Left ventricle myocardium inferior (tissue), 1 donor: ENCODE measurements around the gene BAHCC1. TPM values are rescaled to one million over a fixed set of nuclear protein-coding genes. Genes with fewer than 3 reads are reported as not detected.

ENCODE experiments used
- DNase-seq: peaks from one replicate; pipeline ENCODE4 v3.0.0-alpha.2; 2020
- H3K27ac ChIP-seq: fragments of 200-600 bp; replicated peaks from 2 replicates; pipeline ENCODE4 v1.8.0; 2021
- H3K27me3 ChIP-seq: fragments of 200-600 bp; 2 replicates; pipeline ENCODE4 v1.8.0; 2021; ENCODE audit warnings: low read depth
- H3K36me3 ChIP-seq: fragments of 200-600 bp; 2 replicates; pipeline ENCODE4 v1.8.0; 2021
- H3K4me1 ChIP-seq: fragments of 200-600 bp; 2 replicates; pipeline ENCODE4 v1.8.0; 2021
- H3K4me3 ChIP-seq: fragments of 200-600 bp; 2 replicates; pipeline ENCODE4 v1.8.0; 2021; ENCODE audit warnings: mild to moderate bottlenecking, moderate library complexity
- H3K9me3 ChIP-seq: fragments of 200-600 bp; replicated peaks from 2 replicates; pipeline ENCODE4 v1.8.0; 2021
- intact Hi-C: fragments of 100-400 bp; cut with micrococcal nuclease; formaldehyde crosslinking; loops from one replicate; pipeline ENCODE4 v1.11.0; 2022
- total RNA-seq: library from RNA; stranded (reverse); fragmentation: NEBNext Ultra II Directional; extraction: Animal tissue kit (Norgen Biotek cat#: 25700); gene quantifications from one replicate; pipeline ENCODE4 v1.2.1, GENCODE V29; 2021
- TF ChIP-seq, protein P1 (sequence below): fragments of 200-600 bp; IDR thresholded peaks from 2 replicates; pipeline ENCODE4 v1.8.0; 2021; ENCODE audit warnings: antibody characterized with exemption, mild to moderate bottlenecking, borderline replicate concordance
- donor health status: DM: no; HTN: yes; CAD: no; lungs with severe emphysema.

The BAHCC1 gene
- total RNA-seq, 1 donor from 2014 or later = 7.3 TPM

DNA sequence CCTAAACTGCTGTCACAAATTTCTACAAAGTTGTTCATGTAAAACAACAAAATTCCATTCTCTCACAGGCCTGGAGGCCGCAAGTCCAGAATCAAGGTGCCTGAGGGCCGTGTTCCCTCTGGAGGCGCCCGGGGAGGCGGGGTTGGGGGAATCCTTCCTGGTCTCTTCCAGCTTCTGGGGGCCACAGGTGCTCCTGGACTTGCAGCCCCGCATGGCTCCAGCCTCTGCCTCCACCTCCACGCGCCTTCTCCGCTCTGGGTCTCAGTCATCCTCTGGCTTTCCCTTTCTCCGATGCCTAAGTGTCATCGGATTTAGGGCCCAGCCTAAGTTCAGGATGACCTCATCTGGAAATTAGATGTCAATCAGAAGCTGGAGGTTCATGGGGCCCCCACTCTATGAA is 28.6 kb upstream of the BAHCC1 start:
- DNase-seq = no peak
- Histone ChIP-seq H3K27ac (no peak overlapping the region), H3K9me3 (no peaks in the 10 kb centered on the region), H3K36me3 (no peaks in the 10 kb centered on the region), H3K4me1 (peaks cover 18% of the 10 kb centered on the region), H3K27me3 (no peaks in the 10 kb centered on the region), H3K4me3 (no peak overlapping the region)
- intact Hi-C loops = no loop called here
- TF ChIP-seq, protein P1, sequence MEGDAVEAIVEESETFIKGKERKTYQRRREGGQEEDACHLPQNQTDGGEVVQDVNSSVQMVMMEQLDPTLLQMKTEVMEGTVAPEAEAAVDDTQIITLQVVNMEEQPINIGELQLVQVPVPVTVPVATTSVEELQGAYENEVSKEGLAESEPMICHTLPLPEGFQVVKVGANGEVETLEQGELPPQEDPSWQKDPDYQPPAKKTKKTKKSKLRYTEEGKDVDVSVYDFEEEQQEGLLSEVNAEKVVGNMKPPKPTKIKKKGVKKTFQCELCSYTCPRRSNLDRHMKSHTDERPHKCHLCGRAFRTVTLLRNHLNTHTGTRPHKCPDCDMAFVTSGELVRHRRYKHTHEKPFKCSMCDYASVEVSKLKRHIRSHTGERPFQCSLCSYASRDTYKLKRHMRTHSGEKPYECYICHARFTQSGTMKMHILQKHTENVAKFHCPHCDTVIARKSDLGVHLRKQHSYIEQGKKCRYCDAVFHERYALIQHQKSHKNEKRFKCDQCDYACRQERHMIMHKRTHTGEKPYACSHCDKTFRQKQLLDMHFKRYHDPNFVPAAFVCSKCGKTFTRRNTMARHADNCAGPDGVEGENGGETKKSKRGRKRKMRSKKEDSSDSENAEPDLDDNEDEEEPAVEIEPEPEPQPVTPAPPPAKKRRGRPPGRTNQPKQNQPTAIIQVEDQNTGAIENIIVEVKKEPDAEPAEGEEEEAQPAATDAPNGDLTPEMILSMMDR = no peak

DNA sequence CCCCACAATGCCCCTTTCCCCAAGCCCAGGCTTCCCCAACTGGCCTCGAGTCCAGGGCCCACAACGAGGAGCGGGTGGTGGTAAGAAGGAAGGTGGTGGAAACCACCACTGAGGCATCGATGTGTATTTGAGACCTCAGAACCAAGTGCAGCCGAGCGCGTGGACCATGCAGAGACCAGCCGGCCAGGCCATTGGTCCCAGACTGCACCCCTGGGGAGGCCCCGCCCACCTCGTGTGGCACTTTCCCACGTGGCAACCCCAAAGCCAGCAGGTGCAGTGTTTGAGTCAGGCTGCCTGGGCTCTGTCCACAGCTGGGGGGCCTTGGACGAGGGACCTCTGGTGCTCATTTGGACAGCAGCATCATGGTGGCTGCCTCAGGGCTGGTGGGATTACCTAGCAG is 28.1 kb upstream of the BAHCC1 start:
- no peaks in the 10 kb centered on the region for H3K27me3 ChIP-seq
- H3K9me3 ChIP-seq = no peaks in the 10 kb centered on the region
- TF ChIP-seq, protein P1 = no peak
- intact Hi-C loops = no loop called here
- H3K4me3 ChIP-seq = no peak overlapping the region
- H3K27ac ChIP-seq = no peak overlapping the region
- peaks cover 23% of the 10 kb centered on the region for H3K4me1 ChIP-seq
- DNase-seq = no peak
- no peaks in the 10 kb centered on the region for H3K36me3 ChIP-seq

DNA sequence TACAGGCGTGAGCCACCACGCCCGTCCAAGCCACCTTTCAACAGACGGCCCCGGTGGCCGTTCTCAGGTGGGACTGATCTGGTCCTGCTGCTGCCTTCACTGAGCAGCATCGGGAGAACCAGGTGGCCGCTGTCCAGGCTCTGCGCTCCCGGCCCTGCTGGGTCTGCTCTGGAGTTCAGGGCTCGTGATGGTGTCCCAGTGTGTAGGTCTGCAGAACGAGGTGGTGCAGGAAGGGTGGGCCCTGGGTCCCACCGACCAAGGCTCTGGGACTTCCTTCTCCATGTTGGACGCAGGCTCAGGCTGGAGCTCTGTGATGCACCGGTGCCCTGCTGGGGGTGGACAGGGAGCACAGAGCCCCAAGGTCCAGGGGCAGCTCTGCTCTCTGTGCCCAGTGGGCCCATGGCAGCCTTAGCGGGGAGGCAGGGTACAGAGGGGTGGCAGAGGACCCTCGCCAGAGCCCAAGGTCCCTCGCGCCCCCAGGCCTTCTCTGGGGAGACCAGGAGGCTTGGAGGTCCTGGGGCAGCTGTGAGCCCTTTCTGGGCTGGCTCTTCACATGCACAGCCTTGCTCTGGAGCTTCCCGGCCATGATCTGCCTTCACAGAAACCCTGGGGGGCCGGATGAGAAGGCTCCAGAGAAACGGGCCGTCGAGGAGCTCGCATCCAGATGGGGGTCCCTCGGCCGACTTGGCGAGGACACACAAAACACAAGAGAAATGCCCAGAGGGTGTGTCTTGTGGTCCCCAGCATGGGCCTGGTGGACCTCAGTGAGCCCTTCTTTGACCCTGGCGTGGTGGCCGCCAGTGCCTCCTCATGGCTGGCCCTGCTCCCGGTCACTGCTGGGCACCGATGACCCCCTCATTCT is 26.9 kb upstream of the BAHCC1 start:
- DNase-seq = no peak
- Histone ChIP-seq H3K27me3 (no peaks in the 10 kb centered on the region), H3K4me3 (no peak overlapping the region), H3K4me1 (peaks cover 35% of the 10 kb centered on the region), H3K9me3 (no peaks in the 10 kb centered on the region), H3K36me3 (no peaks in the 10 kb centered on the region), H3K27ac (no peak overlapping the region)
- intact Hi-C loops = no loop called here
- TF ChIP-seq, protein P1 = no peak

DNA sequence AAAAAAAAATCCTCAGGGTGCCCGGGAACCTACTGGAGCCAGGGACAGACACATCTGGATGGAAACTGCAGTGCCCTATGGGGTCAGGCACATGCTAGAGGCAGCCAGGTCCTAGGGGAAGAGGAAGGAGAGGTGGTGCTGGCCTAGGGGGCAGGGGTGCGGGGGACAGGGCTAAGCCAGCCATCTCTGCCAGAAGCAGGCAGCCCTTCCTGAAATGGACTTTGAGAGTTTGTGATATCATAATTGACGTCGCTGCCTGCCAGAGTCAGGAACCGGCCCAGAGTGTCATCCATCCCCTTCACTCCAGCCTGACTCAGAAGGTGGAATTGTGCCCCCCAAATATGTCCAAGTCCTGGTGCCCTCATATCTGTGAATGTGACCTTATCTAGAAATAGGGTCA is 25.0 kb upstream of the BAHCC1 start:
- Histone ChIP-seq H3K36me3 (no peaks in the 10 kb centered on the region), H3K9me3 (no peaks in the 10 kb centered on the region), H3K4me1 (peaks cover 31% of the 10 kb centered on the region), H3K4me3 (no peak overlapping the region), H3K27me3 (no peaks in the 10 kb centered on the region), H3K27ac (no peak overlapping the region)
- intact Hi-C loops = no loop called here
- DNase-seq = no peak
- TF ChIP-seq, protein P1 = no peak

DNA sequence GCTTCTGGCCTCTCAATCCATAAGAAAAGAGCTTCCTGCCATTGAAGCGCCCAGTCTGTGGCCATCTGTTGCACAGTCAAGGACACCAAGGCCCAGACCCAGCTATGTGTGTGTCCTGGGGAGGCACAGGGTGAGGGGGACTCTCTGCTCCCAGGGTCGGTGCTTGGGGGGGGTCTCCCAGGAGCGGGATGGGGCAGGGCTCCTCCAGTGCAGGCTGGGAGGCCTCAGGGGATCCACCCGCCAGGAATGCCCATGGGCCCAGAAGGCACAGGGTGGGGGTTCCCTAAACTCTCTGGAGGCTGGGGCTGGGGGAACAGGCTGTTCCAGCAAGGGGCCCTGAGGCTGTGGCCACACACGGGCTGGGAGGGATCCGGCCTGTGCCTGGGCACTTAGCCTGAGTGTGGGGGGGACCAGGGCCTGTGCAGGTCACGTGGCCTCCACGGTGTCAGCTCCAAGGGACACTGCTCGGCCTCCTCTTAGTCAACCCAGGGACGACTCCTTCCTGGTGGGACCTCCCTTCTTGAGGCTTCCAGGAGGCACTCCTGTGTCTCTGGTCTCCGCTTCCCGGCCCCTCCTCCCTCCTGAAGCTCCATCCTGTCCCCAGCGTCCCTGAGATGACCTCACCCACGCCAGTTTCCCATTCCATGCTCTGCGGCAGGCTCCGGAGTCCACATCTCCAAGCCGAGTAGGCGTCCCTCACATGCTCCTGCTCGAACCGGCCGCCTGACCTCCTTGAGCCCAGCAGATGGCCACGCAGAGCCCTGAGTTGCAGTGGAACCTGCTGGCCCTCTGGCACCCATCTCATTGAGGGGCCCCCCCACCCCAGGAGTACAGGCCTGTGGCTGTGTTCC is 23.1 kb upstream of the BAHCC1 start:
- Histone ChIP-seq H3K27me3 (no peaks in the 10 kb centered on the region), H3K4me1 (peaks cover 22% of the 10 kb centered on the region), H3K9me3 (no peaks in the 10 kb centered on the region), H3K36me3 (no peaks in the 10 kb centered on the region), H3K4me3 (peak overlapping the region; percentile 8), H3K27ac (peak overlapping the region; percentile 85)
- TF ChIP-seq, protein P1 = peak; percentile 52
- peak; percentile 71 for DNase-seq
- intact Hi-C loops = no loop called here
